Suppressor macrophage treated with lipopolysaccharide for 1 hour (primary cell): ENCODE results near the gene SPSB1.
A peak's percentile ranks its signal among the peaks of the same experiment; 100 is the strongest.
"Not testable (repeated sequence)": the region's sequence is repeated elsewhere in the genome, so short reads cannot be mapped to it uniquely, and the experiment has no call there.

Source experiments
- DNase-seq, 3 donors: peaks; one replicate each; pipeline ENCODE4 v3.0.0-alpha.2; 2020 to 2022

The SPSB1 gene

DNA sequence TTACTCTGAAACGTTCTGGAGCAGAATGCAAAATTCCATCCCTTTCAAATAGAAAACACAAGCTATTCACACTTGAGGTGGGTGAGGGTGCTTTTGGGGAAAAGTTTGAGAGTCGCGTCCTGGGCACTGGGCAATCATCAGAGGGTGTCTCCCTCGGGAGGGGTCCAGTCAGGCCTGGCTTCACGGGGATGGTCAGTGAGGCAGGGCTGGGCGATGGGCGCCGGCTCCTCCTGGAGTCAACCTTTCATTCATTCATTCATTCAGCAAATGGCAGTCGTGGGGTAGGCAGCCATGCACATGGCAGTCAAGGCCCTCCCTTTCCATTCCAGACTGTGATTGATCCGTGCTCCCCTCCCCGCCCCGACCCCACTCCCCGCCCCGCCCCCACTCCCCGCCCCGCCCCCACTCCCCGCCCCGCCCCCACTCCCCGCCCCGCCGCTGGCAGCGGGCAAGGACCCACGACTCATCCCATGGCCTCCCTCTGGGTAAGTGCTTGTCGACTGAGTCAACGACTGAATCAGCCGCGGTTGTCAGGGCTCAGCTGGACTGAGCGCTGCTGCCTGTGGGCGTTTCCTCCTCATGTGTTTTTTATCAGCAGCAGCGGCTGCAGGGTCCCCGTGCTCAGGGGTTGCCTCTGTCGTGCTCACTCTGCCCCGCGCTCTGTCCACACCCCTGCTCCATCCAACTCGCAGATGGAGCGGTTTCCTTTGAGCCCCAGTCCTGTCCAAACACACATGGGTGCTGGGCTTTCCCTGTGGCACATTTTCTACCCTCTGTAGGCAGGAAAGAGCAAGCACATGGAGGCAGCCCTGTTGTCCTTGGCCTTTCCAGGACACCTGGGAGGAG, 12.5 kb upstream of the SPSB1 start:
- peak; percentile 91 to 95 (median 91) for DNase-seq

- DNase-seq = no peak
Measured at GRCh38 chr1:9281071-9281827, 11.4 kb upstream of the SPSB1 start.

GRCh38 chr1:9281908-9282695, 10.6 kb upstream of the SPSB1 start:
- DNase-seq = no peak

DNA sequence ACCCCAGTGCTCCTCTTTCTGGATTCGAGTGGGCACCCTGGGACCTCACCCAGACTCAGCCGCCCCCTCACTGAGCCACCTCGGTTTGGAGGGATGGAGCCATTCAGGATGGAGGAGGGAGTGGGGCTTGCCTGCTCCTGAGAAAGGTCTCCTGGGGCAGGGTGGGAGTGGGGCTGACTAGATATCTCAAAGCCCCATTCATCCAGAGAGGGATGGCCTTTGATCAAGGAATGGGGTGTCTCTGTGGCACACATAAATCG, 10.1 kb upstream of the SPSB1 start:
- no peak for DNase-seq

DNA sequence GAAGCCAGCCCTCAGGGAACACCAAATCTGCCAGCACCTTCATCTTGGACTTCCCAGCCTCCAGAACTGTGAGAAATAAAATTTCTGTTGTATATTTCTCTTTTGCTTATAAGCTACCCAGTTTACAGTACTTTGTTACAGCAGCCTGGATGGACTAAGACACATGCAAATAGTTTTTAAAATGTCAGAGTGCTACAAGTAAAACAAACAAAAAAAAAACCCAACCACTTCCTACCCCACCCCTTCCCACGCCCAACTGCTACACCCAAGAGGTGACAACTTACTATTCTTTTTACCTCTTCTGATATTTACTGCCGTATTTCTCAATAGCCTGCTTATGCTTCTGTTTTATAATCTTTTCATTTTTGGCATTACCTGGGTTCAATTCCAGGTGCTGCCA, 8.6 kb upstream of the SPSB1 start:
- no peak for DNase-seq

DNA sequence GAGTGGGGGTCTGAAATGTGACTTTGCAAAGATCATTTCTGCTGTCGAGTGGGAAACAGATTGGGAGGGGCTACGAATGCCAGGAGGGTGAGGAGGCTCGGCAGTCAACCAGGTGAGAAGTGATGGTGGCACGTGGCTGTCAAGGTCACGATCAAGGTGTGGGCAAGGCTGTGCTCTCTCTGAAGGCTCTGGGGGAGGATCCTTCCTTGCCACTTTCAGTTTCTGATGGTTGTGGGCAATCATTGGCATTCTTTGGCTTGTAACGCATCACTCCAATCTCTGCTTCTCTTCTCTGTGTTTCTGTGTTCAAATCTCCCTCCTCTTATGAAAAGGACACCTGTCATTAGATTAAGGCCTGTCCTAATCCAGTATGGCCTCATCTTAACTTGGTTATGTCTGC, 6.1 kb upstream of the SPSB1 start:
- DNase-seq = no peak

DNA sequence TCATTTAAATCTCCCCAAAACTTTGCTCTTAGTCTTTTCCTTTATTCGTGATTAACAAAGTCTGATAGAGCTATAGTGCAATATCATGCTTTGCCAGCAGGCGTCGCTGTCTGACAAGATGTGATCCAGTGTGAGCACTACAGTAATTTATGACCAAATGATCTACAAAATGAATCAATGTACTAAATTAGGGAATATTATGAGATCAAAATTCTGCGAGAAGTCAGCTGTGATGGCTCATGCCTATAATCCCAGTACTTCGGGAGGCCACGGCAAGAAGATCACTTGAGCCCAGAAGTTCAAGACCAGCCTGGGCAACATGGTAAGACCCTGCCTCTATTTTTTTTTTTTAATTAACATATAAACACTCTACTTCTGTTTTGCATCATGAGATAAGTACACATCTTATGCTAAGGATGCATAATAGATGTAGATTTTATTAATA, 3.6 kb upstream of the SPSB1 start:
- peak; percentile 87 to 93 (median 91) for DNase-seq

GRCh38 chr1:9289711-9290485, 2.8 kb upstream of the SPSB1 start:
- DNase-seq = peak; percentile 91 to 98 (median 95)

- peak; percentile 60 to 79 (median 67) for DNase-seq
Measured at GRCh38 chr1:9291914-9292360, 757 bp upstream of the SPSB1 start.

DNA sequence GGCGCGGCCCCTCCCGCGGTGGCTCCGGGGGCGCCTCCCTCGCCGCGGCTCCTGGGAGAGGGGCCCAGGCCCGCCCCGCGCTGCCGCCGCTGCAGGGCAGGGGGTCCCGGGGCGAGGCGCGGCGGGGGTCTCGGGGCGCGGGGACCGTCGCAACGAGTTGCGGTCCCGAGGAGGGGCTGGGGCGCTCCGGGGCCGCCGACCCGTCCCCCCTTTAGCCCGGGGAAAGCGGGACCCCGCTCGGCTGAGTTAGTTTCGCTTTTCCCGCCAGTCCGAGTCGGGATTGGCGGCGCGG, 493 bp downstream of the SPSB1 start:
- DNase-seq = peak in 1 of 3 donors; percentile 55

DNA sequence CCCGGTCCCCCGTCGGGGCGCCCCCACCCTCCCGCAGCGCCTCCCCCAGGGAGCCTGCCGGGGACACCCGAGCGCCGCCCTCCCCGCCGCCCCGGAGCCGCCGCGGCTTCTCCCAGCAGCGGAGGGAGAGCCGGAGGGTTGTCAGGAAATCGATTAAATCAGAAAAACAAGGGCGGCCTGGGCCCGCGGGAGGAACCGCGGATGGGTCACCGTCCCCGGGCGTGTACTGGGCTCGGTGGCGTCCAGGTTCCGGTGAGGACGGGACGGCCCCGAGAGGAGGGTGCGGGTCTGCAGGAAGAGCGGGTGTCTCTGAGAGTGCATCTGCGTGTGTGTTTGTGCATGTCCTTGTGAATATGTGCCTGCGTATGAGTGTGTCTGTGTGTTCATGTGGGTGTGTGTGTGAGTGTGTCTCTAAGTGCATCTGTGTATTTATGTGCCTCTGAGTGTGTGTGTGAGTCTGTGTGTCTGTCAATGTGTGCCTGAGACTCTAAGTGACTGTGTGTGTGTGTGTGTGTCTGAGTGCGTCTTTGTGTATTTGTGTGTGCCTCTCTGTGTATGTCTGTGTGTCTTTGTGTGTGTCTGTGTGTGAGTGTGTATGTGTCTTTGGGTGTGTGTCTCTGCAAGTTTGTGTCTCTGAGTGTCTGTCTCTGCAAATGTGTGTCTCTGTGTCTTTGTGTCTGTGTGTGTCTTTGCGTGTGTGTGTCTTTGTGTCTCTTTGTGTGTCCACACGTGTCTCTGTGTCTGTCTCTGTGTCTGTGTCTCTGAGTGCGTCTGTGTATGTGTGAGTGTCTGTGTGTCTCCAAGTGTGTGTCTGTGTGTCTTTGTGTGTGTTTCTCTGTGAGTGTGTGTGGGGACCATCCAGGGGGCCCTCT, 1.1 kb downstream of the SPSB1 start:
- DNase-seq = peak in 2 of 3 donors; percentile 53 to 77

- DNase-seq = peak in 2 of 3 donors; percentile 46 to 52
Measured at GRCh38 chr1:9294405-9294773, 1.7 kb downstream of the SPSB1 start.

DNA sequence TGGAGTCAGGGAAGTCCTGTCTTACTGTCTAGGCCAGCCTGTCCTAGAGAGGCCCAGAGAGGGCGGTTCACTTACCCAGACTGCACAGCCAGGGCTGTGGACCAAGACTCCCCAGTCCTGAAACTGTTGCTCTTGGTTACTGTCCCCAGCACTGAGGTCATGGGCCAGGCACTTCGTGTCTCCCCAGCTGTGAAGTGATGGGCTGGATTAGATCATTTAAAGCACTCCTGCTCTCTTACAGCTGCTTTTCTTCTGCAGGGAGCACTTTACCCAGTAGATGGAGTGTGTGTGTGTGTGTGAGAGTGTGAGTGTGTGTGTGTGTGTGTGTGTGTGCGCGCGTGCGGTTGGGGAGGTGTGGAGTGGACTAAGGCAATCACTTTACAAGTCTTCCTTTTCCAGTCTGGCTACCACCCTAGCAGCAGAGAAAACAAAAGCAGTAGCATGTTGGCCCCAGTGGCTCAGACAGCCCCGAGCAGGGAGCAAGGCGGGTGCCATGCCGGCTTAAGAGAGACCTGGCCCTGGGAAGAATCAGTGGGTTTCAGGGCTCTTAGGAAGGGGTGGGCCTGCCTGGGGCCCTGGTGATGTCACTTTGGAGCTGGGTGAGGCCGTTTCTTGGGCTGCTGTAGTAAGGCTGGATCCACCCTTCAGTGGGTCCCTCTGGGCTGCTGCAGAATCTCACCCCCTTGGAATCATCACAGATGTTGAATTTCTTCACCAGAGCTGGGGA, 2.4 kb downstream of the SPSB1 start:
- peak in 1 of 3 donors; percentile 40 for DNase-seq

- no peak for DNase-seq
Measured at GRCh38 chr1:9295884-9296283, 3.2 kb downstream of the SPSB1 start.

- DNase-seq = peak in 1 of 3 donors; percentile 33
Measured at GRCh38 chr1:9296850-9297249, 4.2 kb downstream of the SPSB1 start.

GRCh38 chr1:9297831-9298230, 5.1 kb downstream of the SPSB1 start:
- no peak for DNase-seq

DNA sequence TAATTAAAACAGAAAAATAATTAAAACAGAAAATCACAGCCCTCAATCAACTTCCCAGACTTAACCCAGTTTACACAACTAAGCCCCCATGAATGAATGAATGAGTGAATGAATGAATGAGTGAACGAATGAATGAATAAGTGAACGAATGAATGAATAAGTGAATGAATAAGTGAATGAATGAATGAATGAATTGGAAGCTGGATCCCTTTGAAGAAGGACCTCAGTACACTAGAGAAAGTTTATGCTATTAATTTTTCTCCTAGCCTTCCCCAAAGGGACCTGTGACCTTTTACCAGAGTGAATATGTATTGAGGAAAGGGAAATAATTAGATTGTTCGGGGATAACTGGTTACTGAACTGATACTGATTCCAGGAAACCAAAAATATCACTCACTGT, 5.6 kb downstream of the SPSB1 start:
- no peak for DNase-seq

DNA sequence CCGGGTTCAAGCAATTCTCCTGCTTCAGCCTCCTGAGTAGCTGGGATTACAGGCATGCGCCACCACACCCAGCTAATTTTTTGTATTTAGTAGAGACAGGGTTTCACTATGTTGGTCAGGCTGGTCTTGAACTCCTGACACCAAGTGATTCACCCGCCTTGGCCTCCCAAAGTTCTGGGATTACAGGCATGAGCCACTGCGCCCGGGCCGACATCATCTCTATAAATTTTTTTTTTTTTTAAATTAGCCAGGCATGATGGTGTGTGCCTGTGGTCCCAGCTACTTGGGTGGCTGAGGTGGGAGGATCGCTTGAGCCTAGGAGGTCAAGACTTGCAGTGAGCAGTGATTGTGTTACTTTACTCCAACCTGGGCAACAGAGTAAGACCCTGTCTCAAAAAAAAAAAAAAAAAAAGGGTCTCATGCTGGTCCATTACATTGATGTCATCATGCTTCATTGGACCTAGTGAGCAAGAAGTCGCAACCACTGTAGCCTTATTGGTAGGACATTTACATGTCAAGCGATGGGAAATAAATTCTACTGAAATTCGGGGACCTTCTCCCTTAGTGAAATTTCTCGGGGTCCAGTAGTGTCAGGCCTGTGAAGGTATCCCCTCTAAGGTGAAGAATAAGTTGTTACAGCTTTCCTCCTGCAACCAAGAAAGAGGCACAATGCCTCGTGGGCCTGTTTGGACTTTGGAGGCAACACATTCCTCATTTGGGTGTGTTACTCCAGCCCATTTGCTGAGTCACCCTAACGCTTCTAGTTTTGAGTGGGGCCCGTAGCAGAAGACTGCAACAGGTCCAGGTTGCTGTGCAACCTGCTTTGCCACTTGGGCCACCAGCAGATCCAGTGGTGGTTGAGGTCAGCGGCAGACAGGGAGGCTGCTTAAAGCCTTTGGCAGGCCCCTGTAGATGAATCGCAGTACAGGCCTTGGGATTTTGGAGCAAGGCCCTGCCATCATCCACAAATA, 7.2 kb downstream of the SPSB1 start:
- not testable (repeated sequence) for DNase-seq

- DNase-seq = no peak
Measured at GRCh38 chr1:9300573-9300972, 7.9 kb downstream of the SPSB1 start.
